Liver (tissue), 9 donors: ENCODE measurements around the gene HDGFL1. TPM values are rescaled to one million over a fixed set of nuclear protein-coding genes. Genes with fewer than 3 reads are reported as not detected.

Source experiments
- DNase-seq: peaks from one replicate; pipeline ENCODE4 v3.0.0-alpha.2; 2017; ENCODE audit warnings: low spot score
- H3K27ac ChIP-seq, 2 donors: one replicate each; pipeline ENCODE4 v1.7.0; 2013; ENCODE audit warnings: inconsistent platforms in 2 of 2, low read length in 2 of 2, control low read depth in 1 of 2, low read depth in 1 of 2, mild to moderate bottlenecking in 1 of 2
- H3K27me3 ChIP-seq, 4 donors: one replicate each; pipeline versions ENCODE4 v1.6.1 to v1.7.0; 2013; ENCODE audit warnings: low read length in 3 of 4, inconsistent platforms in 1 of 4, mild to moderate bottlenecking in 1 of 4, moderate library complexity in 1 of 4; ENCODE audit not compliant: control insufficient read depth in 4 of 4, insufficient read depth in 4 of 4
- H3K36me3 ChIP-seq, 4 donors: one replicate each; pipeline versions ENCODE4 v1.6.1 to v1.7.0; 2013; ENCODE audit warnings: low read length in 3 of 4, mild to moderate bottlenecking in 3 of 4, low read depth in 1 of 4, moderate library complexity in 1 of 4; ENCODE audit not compliant: control insufficient read depth in 4 of 4, insufficient read depth in 3 of 4
- H3K4me1 ChIP-seq, 4 donors: one replicate each; pipeline versions ENCODE4 v1.6.1 to v1.7.0; 2013; ENCODE audit warnings: low read length in 3 of 4, mild to moderate bottlenecking in 3 of 4, moderate library complexity in 1 of 4; ENCODE audit not compliant: control insufficient read depth in 4 of 4, insufficient read depth in 4 of 4
- H3K4me3 ChIP-seq, 3 donors: one replicate each; pipeline versions ENCODE4 v1.6.1 to v1.7.0; 2013; ENCODE audit warnings: low read length in 3 of 3, control low read depth in 1 of 3, low read depth in 1 of 3, mild to moderate bottlenecking in 1 of 3
- H3K9ac ChIP-seq, 2 donors: one replicate each; pipeline ENCODE4 v1.7.0; 2013; ENCODE audit warnings: low read length in 2 of 2, mild to moderate bottlenecking in 2 of 2, moderate library complexity in 2 of 2, control low read depth in 1 of 2, low read depth in 1 of 2
- H3K9me3 ChIP-seq, 4 donors: one replicate each; pipeline versions ENCODE4 v1.6.1 to v1.7.0; 2013; ENCODE audit warnings: low read length in 3 of 4; ENCODE audit not compliant: control insufficient read depth in 4 of 4
- EGR1 ChIP-seq, 2 donors: IDR thresholded peaks; 2 replicates each; pipeline ENCODE4 v1.6.1; 2016 to 2018; ENCODE audit warnings: antibody characterized with exemption in 2 of 2, low read depth in 2 of 2
- FOXA1 ChIP-seq: IDR thresholded peaks from 2 replicates; pipeline ENCODE4 v1.6.1; 2016; ENCODE audit warnings: antibody characterized with exemption
- FOXA2 ChIP-seq: IDR thresholded peaks from 2 replicates; pipeline ENCODE4 v1.6.1; 2016; ENCODE audit warnings: antibody characterized with exemption
- GABPA ChIP-seq, 2 donors: IDR thresholded peaks in 1 of 2; conservative IDR thresholded peaks in 1 of 2; 2 replicates each; pipeline ENCODE4 v1.6.1; 2016; ENCODE audit warnings: antibody characterized with exemption in 2 of 2, mild to moderate bottlenecking in 1 of 2, moderate library complexity in 1 of 2
- HNF4A ChIP-seq, 2 donors: conservative IDR thresholded peaks; 2 replicates each; pipeline ENCODE4 v1.6.1; 2016; ENCODE audit warnings: antibody characterized with exemption in 2 of 2, mild to moderate bottlenecking in 2 of 2
- HNF4G ChIP-seq: IDR thresholded peaks from 2 replicates; pipeline ENCODE4 v1.6.1; 2016; ENCODE audit warnings: antibody characterized with exemption
- JUND ChIP-seq, 2 donors: IDR thresholded peaks; 2 replicates each; pipeline ENCODE4 v1.6.1; 2016; ENCODE audit warnings: antibody characterized with exemption in 2 of 2
- NR2F2 ChIP-seq: IDR thresholded peaks from 2 replicates; pipeline ENCODE4 v1.6.1; 2016; ENCODE audit warnings: antibody characterized with exemption
- RAD21 ChIP-seq, 2 donors: IDR thresholded peaks; 2 replicates each; pipeline ENCODE4 v1.6.1; 2016; ENCODE audit warnings: antibody characterized with exemption in 2 of 2, mild to moderate bottlenecking in 2 of 2
- RXRA ChIP-seq, 2 donors: IDR thresholded peaks; 2 replicates each; pipeline ENCODE4 v1.6.1; 2017 to 2018; ENCODE audit warnings: antibody characterized with exemption in 2 of 2, mild to moderate bottlenecking in 1 of 2
- SP1 ChIP-seq: IDR thresholded peaks from 2 replicates; pipeline ENCODE4 v1.6.1; 2018; ENCODE audit warnings: antibody characterized with exemption, mild to moderate bottlenecking
- TAF1 ChIP-seq: conservative IDR thresholded peaks from 2 replicates; pipeline ENCODE4 v1.6.1; 2016; ENCODE audit warnings: antibody characterized with exemption, mild to moderate bottlenecking
- YY1 ChIP-seq: IDR thresholded peaks from 2 replicates; pipeline ENCODE4 v1.6.1; 2016; ENCODE audit warnings: antibody characterized with exemption, mild to moderate bottlenecking
- ZBTB33 ChIP-seq: IDR thresholded peaks from 2 replicates; pipeline ENCODE4 v1.6.1; 2016; ENCODE audit warnings: antibody characterized with exemption
- WGBS: extraction: QIAGEN DNeasy Blood & Tissue Kit; methylation state at CpG from one replicate; pipeline ENCODE4 v1.1.7; 2013; 5-methylcytosine and 5-hydroxymethylcytosine counted together
- polyA plus RNA-seq, 2 donors: library from polyadenylated mRNA; stranded (reverse) in 1 of 2; unstranded in 1 of 2; fragments of 200-250 nt in 1 of 2; fragments of >200 nt in 1 of 2; fragmentation: Nextera tagmentation in 1 of 2; extraction: Ambion mirVana in 1 of 2; gene quantifications; one replicate each; pipeline versions ENCODE4 v1.2.1 to v1.2.3, GENCODE V29; 2013 to 2015
- total RNA-seq, 2 donors: library from RNA; depleted of rRNA; stranded (reverse); fragments of >200 nt; gene quantifications; one replicate each; pipeline ENCODE4 v1.2.3, GENCODE V29; 2014
- TF ChIP-seq, protein P1 (sequence below): fragments of 150-350 bp; IDR thresholded peaks from 2 replicates; pipeline ENCODE4 v1.5.1; 2017; ENCODE audit warnings: improper control_type of control experiment, low read depth, low read length; ENCODE audit not compliant: missing input control
- TF ChIP-seq, protein P2 (sequence below): IDR thresholded peaks from 2 replicates; pipeline ENCODE4 v1.6.1; 2016; ENCODE audit warnings: antibody characterized with exemption
- TF ChIP-seq, protein P3 (sequence below): IDR thresholded peaks from 2 replicates; pipeline ENCODE4 v1.6.1; 2016; ENCODE audit warnings: antibody characterized with exemption
- TF ChIP-seq, protein P4 (sequence below): IDR thresholded peaks from 2 replicates; pipeline ENCODE4 v1.6.1; 2016; ENCODE audit warnings: antibody characterized with exemption, mild to moderate bottlenecking
- donor health status: healthy.
- donor health status: healthy.
- donor health status: healthy.
- donor health status: healthy.
- donor health status: healthy.

Gene HDGFL1
- total and polyA plus RNA-seq, 4 donors: not detected

DNA sequence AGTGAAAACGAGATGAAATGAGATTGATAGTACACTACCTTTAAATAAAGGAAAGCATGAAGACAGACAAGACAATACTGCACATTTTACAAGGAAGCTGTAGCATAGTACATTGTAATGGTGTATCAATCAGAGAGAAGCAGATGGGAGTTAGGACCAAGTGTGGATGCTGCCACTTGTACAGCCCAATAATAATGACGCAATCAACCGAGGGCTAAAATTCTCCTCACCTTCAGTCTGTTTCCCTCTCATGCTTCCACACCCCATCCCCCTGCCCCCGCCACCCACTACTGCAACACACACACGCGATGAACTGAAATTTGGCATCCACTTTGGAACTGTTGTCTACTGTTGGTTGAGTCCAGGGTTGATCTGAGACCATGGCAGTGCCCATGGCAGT lies 12.4 kb upstream of the HDGFL1 start:
- Histone ChIP-seq H3K9me3 (no peaks in the 10 kb centered on the region), H3K27ac (no peak overlapping the region), H3K27me3 (no peaks in the 10 kb centered on the region), H3K4me3 (no peak overlapping the region), H3K9ac (no peak overlapping the region), H3K4me1 (no peaks in the 10 kb centered on the region), H3K36me3 (no peaks in the 10 kb centered on the region)
- no peak for TF ChIP-seq SP1
- TF ChIP-seq FOXA1: no peak
- no peak for TF ChIP-seq RXRA (IDR thresholded peaks at IDR 0.05)
- TF ChIP-seq ZBTB33: no peak
- TF ChIP-seq HNF4A (conservative IDR thresholded peaks at IDR 0.05): no peak
- TF ChIP-seq, protein P1, sequence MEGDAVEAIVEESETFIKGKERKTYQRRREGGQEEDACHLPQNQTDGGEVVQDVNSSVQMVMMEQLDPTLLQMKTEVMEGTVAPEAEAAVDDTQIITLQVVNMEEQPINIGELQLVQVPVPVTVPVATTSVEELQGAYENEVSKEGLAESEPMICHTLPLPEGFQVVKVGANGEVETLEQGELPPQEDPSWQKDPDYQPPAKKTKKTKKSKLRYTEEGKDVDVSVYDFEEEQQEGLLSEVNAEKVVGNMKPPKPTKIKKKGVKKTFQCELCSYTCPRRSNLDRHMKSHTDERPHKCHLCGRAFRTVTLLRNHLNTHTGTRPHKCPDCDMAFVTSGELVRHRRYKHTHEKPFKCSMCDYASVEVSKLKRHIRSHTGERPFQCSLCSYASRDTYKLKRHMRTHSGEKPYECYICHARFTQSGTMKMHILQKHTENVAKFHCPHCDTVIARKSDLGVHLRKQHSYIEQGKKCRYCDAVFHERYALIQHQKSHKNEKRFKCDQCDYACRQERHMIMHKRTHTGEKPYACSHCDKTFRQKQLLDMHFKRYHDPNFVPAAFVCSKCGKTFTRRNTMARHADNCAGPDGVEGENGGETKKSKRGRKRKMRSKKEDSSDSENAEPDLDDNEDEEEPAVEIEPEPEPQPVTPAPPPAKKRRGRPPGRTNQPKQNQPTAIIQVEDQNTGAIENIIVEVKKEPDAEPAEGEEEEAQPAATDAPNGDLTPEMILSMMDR: no peak
- TF ChIP-seq EGR1 (IDR thresholded peaks at IDR 0.05; ENCODE audit: low read depth in 2 of 2): no peak
- no peak for TF ChIP-seq NR2F2
- no peak for TF ChIP-seq YY1
- no peak for TF ChIP-seq FOXA2
- TF ChIP-seq, protein P2, sequence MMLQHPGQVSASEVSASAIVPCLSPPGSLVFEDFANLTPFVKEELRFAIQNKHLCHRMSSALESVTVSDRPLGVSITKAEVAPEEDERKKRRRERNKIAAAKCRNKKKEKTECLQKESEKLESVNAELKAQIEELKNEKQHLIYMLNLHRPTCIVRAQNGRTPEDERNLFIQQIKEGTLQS: no peak
- TF ChIP-seq, protein P3, sequence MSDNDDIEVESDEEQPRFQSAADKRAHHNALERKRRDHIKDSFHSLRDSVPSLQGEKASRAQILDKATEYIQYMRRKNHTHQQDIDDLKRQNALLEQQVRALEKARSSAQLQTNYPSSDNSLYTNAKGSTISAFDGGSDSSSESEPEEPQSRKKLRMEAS: no peak
- no peak for TF ChIP-seq JUND (IDR thresholded peaks at IDR 0.05)
- WGBS: 83% methylated on average over 6 of the region's 6 CpGs
- DNase-seq: no peak

DNA sequence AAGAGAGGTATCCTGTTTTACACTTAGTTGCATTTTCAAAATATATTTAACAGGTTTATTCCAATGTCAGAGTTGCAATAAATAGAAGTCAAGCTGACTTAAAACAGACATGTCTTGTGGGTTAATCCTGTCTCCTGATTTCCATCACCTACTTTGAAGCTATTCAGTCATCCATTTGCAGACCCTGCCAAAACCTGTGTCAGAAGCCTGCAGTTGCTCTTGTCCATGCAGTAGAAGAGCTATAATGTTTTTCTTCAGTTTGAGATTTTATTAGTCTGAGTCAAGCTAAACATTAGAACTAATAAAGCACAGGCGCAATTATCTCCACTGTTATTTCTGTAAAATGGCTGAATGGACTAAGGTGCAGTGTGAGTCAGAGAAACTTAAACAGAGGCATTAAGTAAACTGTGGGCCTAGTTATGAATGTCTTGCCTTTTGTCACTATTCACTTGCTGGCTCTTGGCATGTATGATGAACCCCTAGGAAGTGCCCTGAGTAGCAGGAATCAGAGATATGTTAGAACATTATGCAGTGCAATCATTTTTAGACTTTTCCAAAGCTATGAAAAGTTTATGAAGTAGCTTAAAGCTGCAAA lies 11.0 kb upstream of the HDGFL1 start:
- Histone ChIP-seq H3K4me1 (no peaks in the 10 kb centered on the region), H3K4me3 (no peak overlapping the region), H3K9ac (no peak overlapping the region), H3K27ac (no peak overlapping the region), H3K27me3 (no peaks in the 10 kb centered on the region), H3K36me3 (no peaks in the 10 kb centered on the region), H3K9me3 (no peaks in the 10 kb centered on the region)
- 94% methylated on average over 1 of the region's 1 CpG for WGBS
- DNase-seq: no peak
- TF ChIP-seq HNF4G: no peak
- no peak for TF ChIP-seq FOXA2
- TF ChIP-seq, protein P4, sequence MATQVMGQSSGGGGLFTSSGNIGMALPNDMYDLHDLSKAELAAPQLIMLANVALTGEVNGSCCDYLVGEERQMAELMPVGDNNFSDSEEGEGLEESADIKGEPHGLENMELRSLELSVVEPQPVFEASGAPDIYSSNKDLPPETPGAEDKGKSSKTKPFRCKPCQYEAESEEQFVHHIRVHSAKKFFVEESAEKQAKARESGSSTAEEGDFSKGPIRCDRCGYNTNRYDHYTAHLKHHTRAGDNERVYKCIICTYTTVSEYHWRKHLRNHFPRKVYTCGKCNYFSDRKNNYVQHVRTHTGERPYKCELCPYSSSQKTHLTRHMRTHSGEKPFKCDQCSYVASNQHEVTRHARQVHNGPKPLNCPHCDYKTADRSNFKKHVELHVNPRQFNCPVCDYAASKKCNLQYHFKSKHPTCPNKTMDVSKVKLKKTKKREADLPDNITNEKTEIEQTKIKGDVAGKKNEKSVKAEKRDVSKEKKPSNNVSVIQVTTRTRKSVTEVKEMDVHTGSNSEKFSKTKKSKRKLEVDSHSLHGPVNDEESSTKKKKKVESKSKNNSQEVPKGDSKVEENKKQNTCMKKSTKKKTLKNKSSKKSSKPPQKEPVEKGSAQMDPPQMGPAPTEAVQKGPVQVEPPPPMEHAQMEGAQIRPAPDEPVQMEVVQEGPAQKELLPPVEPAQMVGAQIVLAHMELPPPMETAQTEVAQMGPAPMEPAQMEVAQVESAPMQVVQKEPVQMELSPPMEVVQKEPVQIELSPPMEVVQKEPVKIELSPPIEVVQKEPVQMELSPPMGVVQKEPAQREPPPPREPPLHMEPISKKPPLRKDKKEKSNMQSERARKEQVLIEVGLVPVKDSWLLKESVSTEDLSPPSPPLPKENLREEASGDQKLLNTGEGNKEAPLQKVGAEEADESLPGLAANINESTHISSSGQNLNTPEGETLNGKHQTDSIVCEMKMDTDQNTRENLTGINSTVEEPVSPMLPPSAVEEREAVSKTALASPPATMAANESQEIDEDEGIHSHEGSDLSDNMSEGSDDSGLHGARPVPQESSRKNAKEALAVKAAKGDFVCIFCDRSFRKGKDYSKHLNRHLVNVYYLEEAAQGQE: no peak
- TF ChIP-seq RAD21 (IDR thresholded peaks at IDR 0.05): no peak
- TF ChIP-seq EGR1 (IDR thresholded peaks at IDR 0.05; ENCODE audit: low read depth in 2 of 2): no peak
- no peak for TF ChIP-seq ZBTB33
- no peak for TF ChIP-seq GABPA (IDR thresholded peaks at IDR 0.05 in 1 of 2, conservative IDR thresholded peaks at IDR 0.05 in 1 of 2)
- TF ChIP-seq JUND (IDR thresholded peaks at IDR 0.05): no peak
- TF ChIP-seq FOXA1: no peak
- TF ChIP-seq YY1: no peak
- TF ChIP-seq, protein P2: no peak
- TF ChIP-seq SP1: no peak
- no peak for TF ChIP-seq TAF1
- TF ChIP-seq, protein P1: no peak
- TF ChIP-seq NR2F2: no peak
